ENCODE data around the gene ADAMTS2. TPM values are rescaled to one million over a fixed set of nuclear protein-coding genes. Genes with fewer than 3 reads are reported as not detected.

The ADAMTS2 gene
- total RNA-seq, 1 donor from 2014 or later, result not detected

DNA sequence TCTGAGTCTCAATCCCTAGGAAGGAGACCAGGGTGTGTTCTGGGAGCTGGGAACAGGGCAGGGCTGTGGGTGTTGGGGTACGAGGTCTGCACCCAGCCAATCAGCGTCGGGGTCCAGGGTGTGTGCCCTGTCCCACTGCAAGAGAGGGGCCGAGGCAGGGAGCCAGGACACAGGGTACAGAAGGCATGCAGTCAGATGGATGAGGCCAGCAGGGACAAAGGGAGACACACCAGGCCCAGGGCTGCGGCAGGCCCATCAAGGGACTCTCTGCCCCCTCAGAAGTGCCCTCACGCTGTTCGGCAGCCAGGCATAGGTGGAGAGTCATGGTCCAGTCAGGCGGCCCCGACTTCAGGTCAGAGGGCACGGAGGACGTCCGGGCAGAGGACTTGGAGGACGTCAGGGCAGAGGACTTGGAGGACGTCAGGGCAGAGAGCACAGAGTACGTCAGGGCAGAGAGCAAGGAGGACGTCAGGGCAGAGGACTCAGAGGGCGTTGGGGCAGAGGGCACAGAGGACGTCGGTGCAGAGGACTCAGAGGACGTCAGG, 28.8 kb upstream of the ADAMTS2 start:
- intact Hi-C loops (cut with micrococcal nuclease), result no loop called here
- ChIA-PET POLR2A (no interaction called here), CTCF (no interaction called here)
- no peaks in the 10 kb centered on the region for H3K9me3 Mint-ChIP-seq
- no peaks in the 10 kb centered on the region for H3K4me1 Mint-ChIP-seq
- no peak overlapping the region for H3K27ac Mint-ChIP-seq
- no peaks in the 10 kb centered on the region for H3K27me3 Mint-ChIP-seq
- no peak for DNase-seq
- H3K4me3 Mint-ChIP-seq, result no peak overlapping the region
- TF ChIP-seq, protein P1, sequence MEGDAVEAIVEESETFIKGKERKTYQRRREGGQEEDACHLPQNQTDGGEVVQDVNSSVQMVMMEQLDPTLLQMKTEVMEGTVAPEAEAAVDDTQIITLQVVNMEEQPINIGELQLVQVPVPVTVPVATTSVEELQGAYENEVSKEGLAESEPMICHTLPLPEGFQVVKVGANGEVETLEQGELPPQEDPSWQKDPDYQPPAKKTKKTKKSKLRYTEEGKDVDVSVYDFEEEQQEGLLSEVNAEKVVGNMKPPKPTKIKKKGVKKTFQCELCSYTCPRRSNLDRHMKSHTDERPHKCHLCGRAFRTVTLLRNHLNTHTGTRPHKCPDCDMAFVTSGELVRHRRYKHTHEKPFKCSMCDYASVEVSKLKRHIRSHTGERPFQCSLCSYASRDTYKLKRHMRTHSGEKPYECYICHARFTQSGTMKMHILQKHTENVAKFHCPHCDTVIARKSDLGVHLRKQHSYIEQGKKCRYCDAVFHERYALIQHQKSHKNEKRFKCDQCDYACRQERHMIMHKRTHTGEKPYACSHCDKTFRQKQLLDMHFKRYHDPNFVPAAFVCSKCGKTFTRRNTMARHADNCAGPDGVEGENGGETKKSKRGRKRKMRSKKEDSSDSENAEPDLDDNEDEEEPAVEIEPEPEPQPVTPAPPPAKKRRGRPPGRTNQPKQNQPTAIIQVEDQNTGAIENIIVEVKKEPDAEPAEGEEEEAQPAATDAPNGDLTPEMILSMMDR (IDR thresholded peaks at IDR 0.05), result no peak
- no peak for ATAC-seq (ENCODE audit: low read depth)
- no peaks in the 10 kb centered on the region for H3K36me3 Mint-ChIP-seq (ENCODE audit: low read depth)

DNA sequence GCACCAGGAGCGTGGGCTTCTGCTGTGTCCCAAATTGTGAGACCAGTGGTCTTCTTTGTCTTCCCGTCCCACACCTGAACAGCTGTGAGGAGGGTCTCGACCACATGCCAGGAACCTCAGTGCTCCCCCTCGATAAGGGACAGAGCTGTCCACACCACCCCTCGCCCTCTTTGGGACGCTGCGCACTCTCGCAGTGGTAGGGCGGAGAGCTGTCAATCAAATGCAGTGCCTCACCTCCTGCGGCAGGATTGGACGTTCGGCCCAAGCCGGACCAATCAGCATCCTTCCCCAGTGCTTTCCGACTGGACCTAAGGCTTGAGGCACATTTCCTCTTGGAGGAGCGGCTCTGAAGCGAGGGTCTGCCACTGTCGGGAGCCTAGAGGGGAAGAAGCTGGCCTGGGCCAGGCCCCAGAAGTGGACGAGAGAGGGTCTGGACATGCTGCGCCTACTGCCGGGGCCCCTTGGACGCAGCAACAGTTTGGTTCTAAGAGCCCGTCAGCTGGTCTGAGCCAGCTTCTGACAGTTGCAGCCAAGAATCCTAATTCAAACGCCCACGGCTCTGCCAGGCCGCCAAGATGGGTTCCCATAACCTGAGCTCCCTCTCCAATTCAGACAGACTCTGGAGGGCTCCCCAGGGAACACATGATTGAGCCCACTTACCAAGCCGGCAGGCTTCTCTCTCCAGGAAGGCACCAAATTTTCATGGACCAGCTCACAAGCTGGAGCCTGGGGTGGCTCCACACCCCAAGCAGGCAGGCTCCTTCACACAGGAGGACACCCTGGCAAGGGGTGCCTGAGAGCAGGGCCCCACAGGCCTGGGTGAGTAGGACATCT, 28.1 kb upstream of the ADAMTS2 start:
- no peaks in the 10 kb centered on the region for H3K9me3 Mint-ChIP-seq
- CTCF ChIA-PET, result no interaction called here
- intact Hi-C loops (cut with micrococcal nuclease), result no loop called here
- ATAC-seq (ENCODE audit: low read depth) (no peak), DNase-seq (no peak)
- no peaks in the 10 kb centered on the region for H3K27me3 Mint-ChIP-seq
- POLR2A ChIA-PET, result no interaction called here
- H3K4me3 Mint-ChIP-seq, result no peak overlapping the region
- H3K4me1 Mint-ChIP-seq, result no peaks in the 10 kb centered on the region
- H3K36me3 Mint-ChIP-seq (ENCODE audit: low read depth), result no peaks in the 10 kb centered on the region
- TF ChIP-seq, protein P1 (IDR thresholded peaks at IDR 0.05), result no peak
- H3K27ac Mint-ChIP-seq, result no peak overlapping the region

DNA sequence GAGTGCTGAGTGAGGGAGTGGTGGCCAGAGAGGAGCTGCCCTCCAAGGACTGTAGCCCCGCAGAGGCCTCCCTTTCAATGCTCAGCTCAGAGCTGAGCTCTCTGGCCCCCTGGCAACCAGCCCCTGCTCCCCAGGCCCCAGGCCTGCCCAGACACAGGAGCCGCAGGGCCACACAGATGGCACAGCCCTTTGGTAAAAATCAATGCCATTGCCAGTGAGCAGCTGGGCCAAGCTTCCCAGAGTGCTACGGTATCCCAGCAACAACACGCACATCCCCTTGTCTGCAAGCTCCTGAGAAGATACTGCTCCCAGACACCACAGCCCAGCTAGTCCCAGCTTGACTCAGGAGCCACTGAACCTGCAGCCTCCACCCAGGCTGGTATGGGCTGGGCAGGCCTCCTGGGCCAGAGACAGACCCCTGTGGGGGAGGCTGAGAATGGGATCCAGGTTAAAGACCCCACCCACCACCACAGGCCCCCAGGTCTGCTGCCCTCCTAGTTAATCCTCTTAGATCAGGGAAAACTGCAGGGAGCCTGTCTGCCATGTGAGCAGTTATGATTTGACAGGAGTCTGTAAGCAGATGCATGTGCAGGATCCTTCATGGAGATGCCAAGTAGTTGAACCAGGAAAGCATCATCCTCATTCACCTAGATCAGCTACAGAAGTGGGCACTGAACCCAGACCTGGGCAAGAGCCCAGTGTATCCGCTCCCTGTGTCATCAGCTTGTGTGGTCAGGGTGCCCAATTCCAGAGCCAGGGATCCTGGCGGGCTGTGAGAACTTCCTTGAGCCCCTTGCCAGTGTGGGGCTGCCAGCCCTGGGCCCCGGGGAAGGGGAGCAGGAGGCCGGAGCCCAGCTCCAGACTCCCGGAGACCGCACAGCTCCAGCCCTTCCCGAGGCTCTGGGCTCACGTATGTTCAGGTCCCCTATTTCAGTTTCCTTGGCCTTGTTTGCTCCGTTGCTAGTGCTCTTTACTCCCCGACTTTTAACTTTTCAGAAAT, 26.7 kb upstream of the ADAMTS2 start:
- no peaks in the 10 kb centered on the region for H3K9me3 Mint-ChIP-seq
- H3K4me1 Mint-ChIP-seq, result no peaks in the 10 kb centered on the region
- TF ChIP-seq, protein P1 (IDR thresholded peaks at IDR 0.05), result no peak
- POLR2A ChIA-PET, result no interaction called here
- DNase-seq (no peak), ATAC-seq (ENCODE audit: low read depth) (no peak)
- H3K4me3 Mint-ChIP-seq, result no peak overlapping the region
- no peaks in the 10 kb centered on the region for H3K27me3 Mint-ChIP-seq
- intact Hi-C loops (cut with micrococcal nuclease), result no loop called here
- CTCF ChIA-PET, result no interaction called here
- no peaks in the 10 kb centered on the region for H3K36me3 Mint-ChIP-seq (ENCODE audit: low read depth)
- no peak overlapping the region for H3K27ac Mint-ChIP-seq

DNA sequence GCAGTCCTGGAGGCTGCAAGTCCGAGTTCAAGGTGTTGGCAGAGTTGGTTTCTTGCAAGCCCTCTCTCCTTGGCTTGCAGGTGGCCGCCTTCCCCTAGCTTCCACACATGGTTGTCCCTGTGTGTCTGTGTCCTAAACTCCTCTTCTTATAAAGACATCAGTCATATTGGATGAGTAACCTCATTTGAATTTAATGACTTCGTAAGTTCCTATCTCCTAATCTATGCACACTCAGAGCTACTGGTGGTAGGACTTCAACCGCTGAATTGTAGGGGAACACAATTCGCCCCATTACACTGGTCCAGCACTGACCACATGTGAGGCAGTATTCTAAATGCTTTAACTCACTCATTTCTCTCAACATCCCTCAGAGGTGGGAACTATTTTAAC, 25.9 kb upstream of the ADAMTS2 start:
- DNase-seq, result no peak
- ChIA-PET CTCF (no interaction called here), POLR2A (no interaction called here)
- TF ChIP-seq, protein P1 (IDR thresholded peaks at IDR 0.05), result no peak
- no peaks in the 10 kb centered on the region for H3K9me3 Mint-ChIP-seq
- peaks cover 5% of the 10 kb centered on the region for H3K27me3 Mint-ChIP-seq
- no peak overlapping the region for H3K27ac Mint-ChIP-seq
- no peak for ATAC-seq (ENCODE audit: low read depth)
- H3K36me3 Mint-ChIP-seq (ENCODE audit: low read depth), result no peaks in the 10 kb centered on the region
- no peaks in the 10 kb centered on the region for H3K4me1 Mint-ChIP-seq
- no peak overlapping the region for H3K4me3 Mint-ChIP-seq
- intact Hi-C loops (cut with micrococcal nuclease), result no loop called here

Measured in activated B cell treated with CpG ODN at 0.5 μM for 24 hours (primary cell).